Glutamatergic neuron (in vitro differentiated cells): Measurements from ENCODE around the gene TAGLN3. TPM values are rescaled to one million over a fixed set of nuclear protein-coding genes. Genes with fewer than 3 reads are reported as not detected.
A peak's percentile ranks its signal among the peaks of the same experiment; 100 is the strongest.

Source experiments
- DNase-seq: peaks from one replicate; pipeline ENCODE4 v3.0.0; 2022
- H3K27ac Mint-ChIP-seq: one replicate; pipeline ENCODE4 v1.8.0; 2020; ENCODE audit warnings: mild to moderate bottlenecking, mixed read lengths, inconsistent platforms; ENCODE audit not compliant: unreplicated experiment
- H3K27me3 Mint-ChIP-seq: one replicate; pipeline ENCODE4 v1.8.0; 2020; ENCODE audit warnings: mild to moderate bottlenecking, moderate library complexity, mixed read lengths, inconsistent platforms; ENCODE audit not compliant: unreplicated experiment
- H3K36me3 Mint-ChIP-seq: one replicate; pipeline ENCODE4 v1.8.0; 2020; ENCODE audit warnings: mild to moderate bottlenecking, mixed read lengths, inconsistent platforms; ENCODE audit not compliant: unreplicated experiment
- H3K4me1 Mint-ChIP-seq: one replicate; pipeline ENCODE4 v1.8.0; 2020; ENCODE audit warnings: mild to moderate bottlenecking, low read depth, mixed read lengths, inconsistent platforms; ENCODE audit not compliant: unreplicated experiment
- H3K4me3 Mint-ChIP-seq: one replicate; pipeline ENCODE4 v1.8.0; 2020; ENCODE audit warnings: mild to moderate bottlenecking, mixed read lengths, inconsistent platforms; ENCODE audit not compliant: unreplicated experiment
- H3K9me3 Mint-ChIP-seq: one replicate; pipeline ENCODE4 v1.8.0; 2020; ENCODE audit warnings: mild to moderate bottlenecking, moderate library complexity, mixed read lengths, inconsistent platforms; ENCODE audit not compliant: unreplicated experiment
- total RNA-seq: library from RNA; stranded (reverse); fragmentation: NEBNext Ultra II Directional; extraction: Animal tissue kit (Norgen Biotek cat#: 25700); gene quantifications from one replicate; pipeline ENCODE4 v1.2.1, GENCODE V29; 2021; ENCODE audit not compliant: unreplicated experiment
- TF ChIP-seq, protein P1 (sequence below): fragments of 200-600 bp; sonication (generic); IDR thresholded peaks from one replicate; pipeline ENCODE4 v1.5.0; 2021; ENCODE audit not compliant: partially characterized antibody, unreplicated experiment

Gene TAGLN3
- total RNA-seq, 1 donor from 2014 or later = 819 TPM

- Mint-ChIP-seq H3K27ac (no peak overlapping the region), H3K27me3 (peaks cover 2% of the 10 kb centered on the region), H3K4me3 (no peak overlapping the region), H3K4me1 (peaks cover 3% of the 10 kb centered on the region), H3K36me3 (no peaks in the 10 kb centered on the region), H3K9me3 (peaks cover 2% of the 10 kb centered on the region)
- TF ChIP-seq, protein P1, sequence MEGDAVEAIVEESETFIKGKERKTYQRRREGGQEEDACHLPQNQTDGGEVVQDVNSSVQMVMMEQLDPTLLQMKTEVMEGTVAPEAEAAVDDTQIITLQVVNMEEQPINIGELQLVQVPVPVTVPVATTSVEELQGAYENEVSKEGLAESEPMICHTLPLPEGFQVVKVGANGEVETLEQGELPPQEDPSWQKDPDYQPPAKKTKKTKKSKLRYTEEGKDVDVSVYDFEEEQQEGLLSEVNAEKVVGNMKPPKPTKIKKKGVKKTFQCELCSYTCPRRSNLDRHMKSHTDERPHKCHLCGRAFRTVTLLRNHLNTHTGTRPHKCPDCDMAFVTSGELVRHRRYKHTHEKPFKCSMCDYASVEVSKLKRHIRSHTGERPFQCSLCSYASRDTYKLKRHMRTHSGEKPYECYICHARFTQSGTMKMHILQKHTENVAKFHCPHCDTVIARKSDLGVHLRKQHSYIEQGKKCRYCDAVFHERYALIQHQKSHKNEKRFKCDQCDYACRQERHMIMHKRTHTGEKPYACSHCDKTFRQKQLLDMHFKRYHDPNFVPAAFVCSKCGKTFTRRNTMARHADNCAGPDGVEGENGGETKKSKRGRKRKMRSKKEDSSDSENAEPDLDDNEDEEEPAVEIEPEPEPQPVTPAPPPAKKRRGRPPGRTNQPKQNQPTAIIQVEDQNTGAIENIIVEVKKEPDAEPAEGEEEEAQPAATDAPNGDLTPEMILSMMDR = no peak
- no peak for DNase-seq
These were observed 35.3 kb upstream of the TAGLN3 start for GRCh38 chr3:111963424-111963823.

- Mint-ChIP-seq H3K36me3 (no peaks in the 10 kb centered on the region), H3K4me1 (peaks cover 3% of the 10 kb centered on the region), H3K9me3 (peaks cover 2% of the 10 kb centered on the region), H3K27me3 (peaks cover 2% of the 10 kb centered on the region), H3K4me3 (no peak overlapping the region), H3K27ac (no peak overlapping the region)
- TF ChIP-seq, protein P1 = no peak
- DNase-seq = no peak
These were observed 33.2 kb upstream of the TAGLN3 start for GRCh38 chr3:111965484-111965883.

DNA sequence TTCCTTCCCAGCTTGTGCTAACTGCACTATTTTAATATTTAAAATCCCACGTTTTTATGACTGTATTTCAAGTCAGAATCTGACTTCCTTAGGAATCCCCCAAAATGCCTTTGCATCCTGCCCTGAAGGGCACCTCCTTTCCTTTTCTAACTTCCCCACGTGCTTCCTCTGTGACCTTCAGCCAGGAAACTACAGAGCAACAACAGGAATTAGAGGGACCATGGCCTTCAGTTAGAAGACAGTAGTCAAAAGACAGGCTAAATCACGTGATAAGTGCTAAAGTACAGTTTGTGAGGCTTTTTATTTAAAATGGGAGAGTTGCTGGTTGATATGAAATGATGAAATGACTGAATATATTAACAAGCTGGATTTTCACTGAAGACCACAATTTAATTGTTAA lies 31.7 kb upstream of the TAGLN3 start:
- Mint-ChIP-seq H3K27ac (no peak overlapping the region), H3K36me3 (no peaks in the 10 kb centered on the region), H3K4me3 (no peak overlapping the region), H3K4me1 (peaks cover 3% of the 10 kb centered on the region), H3K27me3 (peaks cover 2% of the 10 kb centered on the region), H3K9me3 (peaks cover 2% of the 10 kb centered on the region)
- TF ChIP-seq, protein P1 = no peak
- DNase-seq = no peak

GRCh38 chr3:111967651-111968274 lies 31.0 kb upstream of the TAGLN3 start:
- H3K9me3 Mint-ChIP-seq = peaks cover 2% of the 10 kb centered on the region
- H3K27me3 Mint-ChIP-seq = peaks cover 2% of the 10 kb centered on the region
- H3K27ac Mint-ChIP-seq = peak overlapping the region; percentile 9

GRCh38 chr3:111968319-111969054 lies 30.2 kb upstream of the TAGLN3 start:
- Mint-ChIP-seq H3K9me3 (peaks cover 2% of the 10 kb centered on the region), H3K27me3 (peaks cover 2% of the 10 kb centered on the region), H3K27ac (no peak overlapping the region), H3K4me3 (no peak overlapping the region), H3K4me1 (peaks cover 3% of the 10 kb centered on the region), H3K36me3 (no peaks in the 10 kb centered on the region)
- TF ChIP-seq, protein P1 = no peak
- no peak for DNase-seq

More at GRCh38 chr3:111967651-111968274, 31.0 kb upstream of the TAGLN3 start:
- TF ChIP-seq, protein P1 = peak; percentile 97
- H3K4me3 Mint-ChIP-seq = no peak overlapping the region
- no peaks in the 10 kb centered on the region for H3K36me3 Mint-ChIP-seq
- DNase-seq = peak; percentile 84
- H3K4me1 Mint-ChIP-seq = peaks cover 3% of the 10 kb centered on the region
